AG04450 (cell line): ENCODE measurements around the gene PNPLA7. TPM values are rescaled to one million over a fixed set of nuclear protein-coding genes. Genes with fewer than 3 reads are reported as not detected.

Experiments used
- CTCF ChIA-PET: fragments of 300-600, 350-600 bp; formaldehyde crosslinking; extraction: SDS; loops from one replicate; lab custom pipeline; 2022; ENCODE audit warnings: antibody characterized with exemption, inconsistent platforms; lab: Charles Lee
- POLR2A ChIA-PET: fragments of 350-600 bp; formaldehyde crosslinking; extraction: SDS; loops from one replicate; lab custom pipeline; 2021; ENCODE audit warnings: antibody characterized with exemption, inconsistent platforms; lab: Yijun Ruan, JAX
- DNase-seq: peaks from one replicate; pipeline ENCODE4 v3.0.0-alpha.2; 2011; ENCODE audit warnings: low read depth, low spot score
- H3K27ac ChIP-seq: one replicate; pipeline ENCODE4 v1.5.1; 2012; ENCODE audit warnings: low read depth, low read length, control low read depth
- H3K27me3 ChIP-seq: one replicate; pipeline ENCODE4 v1.6.0; 2012; ENCODE audit warnings: low read length; ENCODE audit not compliant: control insufficient read depth, insufficient read depth
- H3K4me3 ChIP-seq: 2 replicates; pipeline ENCODE4 v1.5.1; 2011; ENCODE audit warnings: mild to moderate bottlenecking, low read depth, low read length, control low read depth
- H3K9me3 ChIP-seq: 2 replicates; pipeline ENCODE4 v1.5.1; 2012; ENCODE audit warnings: low read length; ENCODE audit not compliant: control insufficient read depth, insufficient read depth
- polyA plus RNA-seq: library from polyadenylated mRNA; depleted of rRNA; stranded (reverse); fragments of >200 nt; gene quantifications from 2 replicates; pipeline ENCODE4 v1.2.3, GENCODE V29; 2011
- TF ChIP-seq, protein P1 (sequence below): IDR thresholded peaks from 2 replicates; pipeline ENCODE4 v1.5.1; 2011; ENCODE audit warnings: low read depth, low read length, control low read depth, inconsistent platforms

Gene PNPLA7
- polyA plus RNA-seq, 1 experiment, result 0.26 TPM

DNA sequence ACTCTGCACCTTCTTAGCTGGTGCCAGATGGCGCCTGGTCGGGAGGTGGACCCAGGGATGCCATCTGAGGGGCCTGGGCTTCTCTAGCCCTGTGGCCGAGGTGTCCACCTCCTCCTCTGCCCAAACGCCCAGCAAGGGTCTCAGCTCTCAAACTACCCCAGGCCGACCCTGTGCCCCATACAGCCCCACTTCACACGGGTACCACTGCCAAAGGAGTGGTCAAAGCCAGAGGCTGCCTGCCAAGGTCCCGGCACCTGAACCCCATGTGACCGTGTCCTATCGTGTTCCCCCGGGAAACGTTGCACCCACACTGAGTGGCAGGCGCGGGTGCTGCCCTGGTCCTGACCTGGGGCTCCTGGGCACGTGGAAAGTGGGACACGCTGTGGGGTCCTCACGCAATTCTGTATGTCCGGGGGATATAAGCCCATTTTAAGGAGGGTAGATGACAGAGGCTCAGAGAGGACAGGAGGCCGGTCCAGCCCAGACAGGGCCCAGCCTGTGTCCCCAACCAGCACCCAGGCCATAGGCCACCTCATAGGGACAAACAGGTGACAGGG is 111.0 kb downstream of the PNPLA7 start:
- POLR2A ChIA-PET, result no interaction called here
- CTCF ChIA-PET, result no interaction called here
- no peak overlapping the region for H3K4me3 ChIP-seq
- DNase-seq, result no peak
- TF ChIP-seq, protein P1, sequence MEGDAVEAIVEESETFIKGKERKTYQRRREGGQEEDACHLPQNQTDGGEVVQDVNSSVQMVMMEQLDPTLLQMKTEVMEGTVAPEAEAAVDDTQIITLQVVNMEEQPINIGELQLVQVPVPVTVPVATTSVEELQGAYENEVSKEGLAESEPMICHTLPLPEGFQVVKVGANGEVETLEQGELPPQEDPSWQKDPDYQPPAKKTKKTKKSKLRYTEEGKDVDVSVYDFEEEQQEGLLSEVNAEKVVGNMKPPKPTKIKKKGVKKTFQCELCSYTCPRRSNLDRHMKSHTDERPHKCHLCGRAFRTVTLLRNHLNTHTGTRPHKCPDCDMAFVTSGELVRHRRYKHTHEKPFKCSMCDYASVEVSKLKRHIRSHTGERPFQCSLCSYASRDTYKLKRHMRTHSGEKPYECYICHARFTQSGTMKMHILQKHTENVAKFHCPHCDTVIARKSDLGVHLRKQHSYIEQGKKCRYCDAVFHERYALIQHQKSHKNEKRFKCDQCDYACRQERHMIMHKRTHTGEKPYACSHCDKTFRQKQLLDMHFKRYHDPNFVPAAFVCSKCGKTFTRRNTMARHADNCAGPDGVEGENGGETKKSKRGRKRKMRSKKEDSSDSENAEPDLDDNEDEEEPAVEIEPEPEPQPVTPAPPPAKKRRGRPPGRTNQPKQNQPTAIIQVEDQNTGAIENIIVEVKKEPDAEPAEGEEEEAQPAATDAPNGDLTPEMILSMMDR, result no peak
- no peak overlapping the region for H3K27ac ChIP-seq
- no peaks in the 10 kb centered on the region; the same call in 1 of the 2 replicates for H3K9me3 ChIP-seq
- peaks cover 7% of the 10 kb centered on the region for H3K27me3 ChIP-seq

DNA sequence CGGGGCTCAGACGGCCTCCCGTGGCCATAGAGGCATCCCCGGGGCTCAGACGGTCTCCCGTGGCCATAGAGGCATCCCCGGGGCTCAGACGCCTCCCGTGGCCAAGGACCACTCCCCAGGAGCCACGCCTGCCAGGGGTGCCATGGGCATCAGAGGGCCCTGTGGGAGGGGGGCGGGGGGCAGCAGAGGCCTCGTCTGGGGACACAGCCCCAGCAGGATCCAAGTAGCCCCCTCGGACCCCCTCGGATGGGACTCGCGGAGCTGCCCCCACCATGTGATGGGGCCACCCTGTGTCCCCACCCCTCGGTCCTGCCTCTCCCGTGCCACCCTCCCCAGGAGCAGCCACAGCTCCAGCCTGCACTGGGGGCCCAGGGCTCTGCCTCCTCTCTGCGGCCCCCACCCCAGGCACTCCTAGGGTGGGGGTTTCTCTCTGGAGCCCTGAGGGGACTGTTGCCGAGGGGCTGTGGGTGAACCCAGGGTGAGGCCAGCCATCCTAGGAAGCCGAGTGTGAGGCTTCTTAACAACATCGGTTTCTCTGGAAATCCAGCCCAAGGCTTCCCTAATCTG is 111.5 kb downstream of the PNPLA7 start:
- H3K27ac ChIP-seq, result no peak overlapping the region
- no peaks in the 10 kb centered on the region; the same call in 1 of the 2 replicates for H3K9me3 ChIP-seq
- peaks cover 7% of the 10 kb centered on the region for H3K27me3 ChIP-seq
- TF ChIP-seq, protein P1, result no peak
- DNase-seq, result no peak
- H3K4me3 ChIP-seq, result no peak overlapping the region
- POLR2A ChIA-PET, result no interaction called here
- CTCF ChIA-PET, result no interaction called here

DNA sequence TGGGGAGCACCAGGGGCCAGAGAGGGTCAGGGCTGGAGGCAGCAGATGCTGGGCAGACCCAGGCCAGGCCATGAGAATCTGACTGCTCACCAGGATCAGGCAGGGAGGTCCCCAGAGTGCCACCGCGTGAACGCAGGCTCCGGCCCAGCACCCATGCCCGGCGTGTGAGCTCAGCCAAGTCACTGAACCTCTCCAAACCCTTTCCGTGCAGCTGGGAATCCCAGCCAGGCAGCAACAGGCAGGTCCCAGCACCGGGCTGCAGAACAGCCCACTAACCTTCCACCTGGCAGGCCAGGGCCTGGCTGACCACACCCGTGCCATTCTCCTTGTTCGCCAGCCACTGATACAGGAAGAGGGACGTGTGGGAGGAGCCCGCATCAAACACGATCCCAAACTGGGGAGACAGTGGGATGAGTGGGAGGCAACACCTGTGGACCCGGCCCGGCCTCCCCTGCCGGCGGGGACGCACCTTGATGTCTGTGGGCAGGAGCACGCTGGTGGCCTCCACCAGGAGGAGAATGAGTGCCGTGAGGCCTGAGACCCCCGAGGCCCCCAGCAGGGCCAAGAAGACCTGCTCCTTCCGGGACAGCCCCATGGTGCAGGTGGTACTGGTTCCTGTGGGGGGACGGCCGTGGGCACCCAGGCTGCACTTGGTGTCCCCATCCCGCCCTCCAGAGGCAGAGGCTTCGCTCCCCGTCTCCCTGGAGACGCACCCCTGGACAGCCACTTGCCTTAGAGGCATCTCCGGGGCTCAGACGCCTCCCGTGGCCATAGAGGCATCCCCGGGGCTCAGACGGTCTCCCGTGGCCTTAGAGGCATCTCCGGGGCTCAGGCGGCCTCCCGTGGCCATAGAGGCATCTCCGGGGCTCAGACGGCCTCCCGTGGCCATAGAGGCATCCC is 112.3 kb downstream of the PNPLA7 start:
- DNase-seq, result no peak
- CTCF ChIA-PET, result interaction anchor here (0.6 to 0.9 kb wide), 2 partner anchors 15 to 136 kb away, joined by 3 read pairs; partner anchors contain the start of genes EXD3, NOXA1 and NRARP

DNA sequence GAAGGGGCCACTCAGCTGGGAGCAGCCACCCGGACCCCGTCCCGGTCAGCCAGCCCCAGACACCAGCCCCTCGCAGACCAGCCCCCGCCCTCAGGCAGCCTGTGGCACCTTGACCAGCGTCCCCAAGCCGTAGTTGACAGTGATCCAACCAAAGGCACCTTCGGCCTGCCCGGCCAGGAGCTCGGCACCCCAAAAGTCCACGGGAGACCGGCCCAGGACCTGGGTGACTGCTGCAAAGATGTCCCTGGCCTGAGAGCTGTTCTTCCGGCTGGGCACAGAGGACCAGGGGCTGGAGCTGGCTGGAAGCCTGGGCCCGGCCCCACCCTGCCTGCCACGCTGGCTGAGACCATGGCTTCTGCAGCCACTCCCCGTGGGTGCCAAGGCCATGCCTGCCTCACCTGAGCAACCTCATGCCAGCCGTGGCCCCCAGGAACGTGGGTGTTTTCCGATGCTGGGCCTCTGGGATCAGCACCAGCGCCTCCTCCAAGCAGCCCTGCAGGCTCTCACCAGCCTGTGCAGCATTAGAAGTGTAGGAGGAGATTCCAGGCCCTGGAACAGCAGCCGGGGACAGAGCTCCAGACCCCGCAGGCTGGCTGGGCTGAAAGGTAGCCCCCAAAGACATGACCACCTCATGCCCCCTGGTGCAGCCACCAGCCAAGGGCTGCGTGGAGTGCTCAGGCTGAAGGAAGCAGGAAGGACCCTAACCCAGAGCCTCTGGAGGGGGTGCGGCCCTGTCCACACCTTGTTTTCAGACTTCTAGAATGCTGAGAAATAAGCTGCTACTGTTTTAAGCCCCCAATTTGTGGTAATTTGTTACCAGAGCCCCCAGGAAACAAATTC is 113.2 kb downstream of the PNPLA7 start:
- Histone ChIP-seq H3K9me3 (no peaks in the 10 kb centered on the region; the same call in 1 of the 2 replicates), H3K27ac (no peak overlapping the region), H3K27me3 (peaks cover 5% of the 10 kb centered on the region), H3K4me3 (no peak overlapping the region)
- ChIA-PET CTCF (interaction anchor here (0.6 to 0.9 kb wide), 2 partner anchors 14 to 135 kb away, joined by 3 read pairs; partner anchors contain the start of genes EXD3, NOXA1 and NRARP), POLR2A (interaction anchor here (0.5 kb wide), 1 partner anchor 164 kb away, joined by 11 read pairs; no protein-coding TSS in a partner anchor)
- DNase-seq, result no peak
- TF ChIP-seq, protein P1, result no peak

More for the DNA sequence above, 112.3 kb downstream of the PNPLA7 start:
- TF ChIP-seq, protein P1, result no peak
- POLR2A ChIA-PET, result interaction anchor here (0.5 kb wide), 1 partner anchor 165 kb away, joined by 11 read pairs; no protein-coding TSS in a partner anchor
- Histone ChIP-seq H3K27ac (no peak overlapping the region), H3K27me3 (peaks cover 7% of the 10 kb centered on the region), H3K9me3 (no peaks in the 10 kb centered on the region; the same call in 1 of the 2 replicates), H3K4me3 (no peak overlapping the region)
